ENCODE measurements around the gene KCND3.

KCND3 gene

GRCh38 chr1:111967886-111968285 is 21.6 kb downstream of the KCND3 start:
- Histone ChIP-seq H2AFZ (ENCODE audit: low read depth, low read length) (no peak overlapping the region), H3K4me1 (ENCODE audit: low read length) (peaks cover 10% of the 10 kb centered on the region), H3K79me2 (ENCODE audit: low read length) (no peaks in the 10 kb centered on the region), H3K27ac (ENCODE audit: low read length) (no peak overlapping the region), H3K27me3 (ENCODE audit: low read depth, low read length) (peaks cover 26% of the 10 kb centered on the region; the same call in 1 of the 2 replicates), H3K4me3 (ENCODE audit: low read length) (no peak overlapping the region), H4K20me1 (ENCODE audit: insufficient read depth, low read length) (no peaks in the 10 kb centered on the region), H3K4me2 (ENCODE audit: low read length) (no peak overlapping the region), H3K9ac (ENCODE audit: low read length) (no peak overlapping the region), H3K36me3 (replicated peaks; ENCODE audit: low read depth, low read length) (no peaks in the 10 kb centered on the region), H3K9me3 (ENCODE audit: insufficient read depth, low read length) (no peaks in the 10 kb centered on the region)
- TF ChIP-seq, protein P1, sequence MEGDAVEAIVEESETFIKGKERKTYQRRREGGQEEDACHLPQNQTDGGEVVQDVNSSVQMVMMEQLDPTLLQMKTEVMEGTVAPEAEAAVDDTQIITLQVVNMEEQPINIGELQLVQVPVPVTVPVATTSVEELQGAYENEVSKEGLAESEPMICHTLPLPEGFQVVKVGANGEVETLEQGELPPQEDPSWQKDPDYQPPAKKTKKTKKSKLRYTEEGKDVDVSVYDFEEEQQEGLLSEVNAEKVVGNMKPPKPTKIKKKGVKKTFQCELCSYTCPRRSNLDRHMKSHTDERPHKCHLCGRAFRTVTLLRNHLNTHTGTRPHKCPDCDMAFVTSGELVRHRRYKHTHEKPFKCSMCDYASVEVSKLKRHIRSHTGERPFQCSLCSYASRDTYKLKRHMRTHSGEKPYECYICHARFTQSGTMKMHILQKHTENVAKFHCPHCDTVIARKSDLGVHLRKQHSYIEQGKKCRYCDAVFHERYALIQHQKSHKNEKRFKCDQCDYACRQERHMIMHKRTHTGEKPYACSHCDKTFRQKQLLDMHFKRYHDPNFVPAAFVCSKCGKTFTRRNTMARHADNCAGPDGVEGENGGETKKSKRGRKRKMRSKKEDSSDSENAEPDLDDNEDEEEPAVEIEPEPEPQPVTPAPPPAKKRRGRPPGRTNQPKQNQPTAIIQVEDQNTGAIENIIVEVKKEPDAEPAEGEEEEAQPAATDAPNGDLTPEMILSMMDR (IDR thresholded peaks at IDR 0.05; ENCODE audit: low read depth, low read length), result no peak
- TF ChIP-seq EZH2phosphoT487 (IDR thresholded peaks at IDR 0.05; ENCODE audit: low read depth), result no peak

DNA sequence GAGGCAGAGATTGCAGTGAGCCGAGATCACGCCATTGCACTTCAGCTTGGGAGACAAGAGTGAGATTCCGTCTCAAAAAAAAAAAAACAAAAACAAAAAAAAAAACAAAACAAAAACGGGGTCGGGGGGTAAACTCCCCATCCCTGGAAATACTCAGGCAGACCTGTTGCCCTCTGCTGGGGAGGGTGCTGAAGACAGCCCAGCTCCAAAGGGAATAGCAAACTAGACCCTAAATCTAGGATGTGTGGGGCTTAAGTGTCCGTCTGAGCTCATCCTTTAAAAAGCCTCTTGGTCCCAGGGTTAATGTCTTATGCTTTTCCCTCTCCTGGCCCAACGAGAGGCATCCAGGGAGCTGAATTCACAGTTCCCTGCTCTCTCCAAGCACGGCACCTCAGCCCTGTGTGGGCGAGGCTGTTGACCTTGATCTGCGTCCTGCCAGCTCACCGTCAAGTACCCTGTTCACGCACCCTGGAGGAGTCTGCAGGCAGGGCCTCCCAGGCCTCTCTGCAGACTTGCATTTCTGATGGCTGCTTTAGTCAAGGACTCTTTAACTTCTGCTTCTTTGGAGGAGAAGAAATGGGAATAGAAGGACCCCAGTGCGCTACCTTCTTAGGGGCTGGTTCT is 22.3 kb downstream of the KCND3 start:
- Histone ChIP-seq H3K36me3 (replicated peaks; ENCODE audit: low read depth, low read length) (no peaks in the 10 kb centered on the region), H2AFZ (ENCODE audit: low read depth, low read length) (no peak overlapping the region), H3K4me3 (ENCODE audit: low read length) (no peak overlapping the region), H4K20me1 (ENCODE audit: insufficient read depth, low read length) (no peaks in the 10 kb centered on the region), H3K9me3 (ENCODE audit: insufficient read depth, low read length) (no peaks in the 10 kb centered on the region), H3K4me1 (ENCODE audit: low read length) (peaks cover 10% of the 10 kb centered on the region), H3K4me2 (ENCODE audit: low read length) (no peak overlapping the region), H3K27ac (ENCODE audit: low read length) (no peak overlapping the region), H3K9ac (ENCODE audit: low read length) (no peak overlapping the region), H3K27me3 (ENCODE audit: low read depth, low read length) (peaks cover 21% of the 10 kb centered on the region; the same call in 1 of the 2 replicates), H3K79me2 (ENCODE audit: low read length) (no peaks in the 10 kb centered on the region)
- TF ChIP-seq, protein P1 (IDR thresholded peaks at IDR 0.05; ENCODE audit: low read depth, low read length), result no peak
- TF ChIP-seq EZH2phosphoT487 (IDR thresholded peaks at IDR 0.05; ENCODE audit: low read depth), result no peak

DNA sequence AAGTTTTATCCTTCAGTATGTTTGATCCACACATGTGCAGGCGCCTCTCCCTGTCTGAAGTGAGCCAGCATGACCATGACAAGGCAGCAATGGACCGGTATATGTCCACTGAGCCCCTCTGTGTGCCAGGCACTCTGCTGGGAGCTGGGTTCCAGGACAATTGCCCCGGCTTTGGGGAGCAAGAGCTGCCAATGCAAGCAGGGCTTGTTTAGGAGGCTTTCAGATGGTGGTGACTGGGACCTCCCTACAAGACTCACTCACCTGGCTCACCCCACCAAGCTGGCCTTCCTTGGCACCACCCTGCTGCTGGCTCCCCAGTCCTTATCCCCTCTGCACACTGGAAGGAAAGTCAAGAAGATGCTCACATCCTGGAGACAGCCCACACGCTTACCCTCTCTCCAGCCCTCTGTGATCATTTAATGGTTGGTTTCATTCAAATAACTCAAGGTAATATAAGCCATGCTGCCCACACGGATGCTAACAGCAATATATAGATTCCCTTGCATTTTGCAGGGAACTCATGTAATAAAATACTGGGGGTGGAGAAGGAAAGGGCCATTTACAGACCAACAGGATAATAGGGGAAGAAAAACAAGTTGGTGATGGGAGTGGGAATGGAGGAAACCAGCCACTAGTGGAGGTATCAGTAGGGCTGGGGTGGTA is 23.6 kb downstream of the KCND3 start:
- H3K9me3 ChIP-seq (ENCODE audit: insufficient read depth, low read length), result no peaks in the 10 kb centered on the region
- H3K4me1 ChIP-seq (ENCODE audit: low read length), result peaks cover 10% of the 10 kb centered on the region
- no peak overlapping the region for H3K27ac ChIP-seq (ENCODE audit: low read length)
- no peaks in the 10 kb centered on the region for H3K36me3 ChIP-seq (replicated peaks; ENCODE audit: low read depth, low read length)
- no peaks in the 10 kb centered on the region for H4K20me1 ChIP-seq (ENCODE audit: insufficient read depth, low read length)
- H3K4me3 ChIP-seq (ENCODE audit: low read length), result no peak overlapping the region
- peaks cover 16% of the 10 kb centered on the region; the same call in 1 of the 2 replicates for H3K27me3 ChIP-seq (ENCODE audit: low read depth, low read length)
- no peaks in the 10 kb centered on the region for H3K79me2 ChIP-seq (ENCODE audit: low read length)
- TF ChIP-seq, protein P1 (IDR thresholded peaks at IDR 0.05; ENCODE audit: low read depth, low read length), result no peak
- no peak for TF ChIP-seq EZH2phosphoT487 (IDR thresholded peaks at IDR 0.05; ENCODE audit: low read depth)
- H3K9ac ChIP-seq (ENCODE audit: low read length), result no peak overlapping the region
- H3K4me2 ChIP-seq (ENCODE audit: low read length), result no peak overlapping the region
- no peak overlapping the region for H2AFZ ChIP-seq (ENCODE audit: low read depth, low read length)

DNA sequence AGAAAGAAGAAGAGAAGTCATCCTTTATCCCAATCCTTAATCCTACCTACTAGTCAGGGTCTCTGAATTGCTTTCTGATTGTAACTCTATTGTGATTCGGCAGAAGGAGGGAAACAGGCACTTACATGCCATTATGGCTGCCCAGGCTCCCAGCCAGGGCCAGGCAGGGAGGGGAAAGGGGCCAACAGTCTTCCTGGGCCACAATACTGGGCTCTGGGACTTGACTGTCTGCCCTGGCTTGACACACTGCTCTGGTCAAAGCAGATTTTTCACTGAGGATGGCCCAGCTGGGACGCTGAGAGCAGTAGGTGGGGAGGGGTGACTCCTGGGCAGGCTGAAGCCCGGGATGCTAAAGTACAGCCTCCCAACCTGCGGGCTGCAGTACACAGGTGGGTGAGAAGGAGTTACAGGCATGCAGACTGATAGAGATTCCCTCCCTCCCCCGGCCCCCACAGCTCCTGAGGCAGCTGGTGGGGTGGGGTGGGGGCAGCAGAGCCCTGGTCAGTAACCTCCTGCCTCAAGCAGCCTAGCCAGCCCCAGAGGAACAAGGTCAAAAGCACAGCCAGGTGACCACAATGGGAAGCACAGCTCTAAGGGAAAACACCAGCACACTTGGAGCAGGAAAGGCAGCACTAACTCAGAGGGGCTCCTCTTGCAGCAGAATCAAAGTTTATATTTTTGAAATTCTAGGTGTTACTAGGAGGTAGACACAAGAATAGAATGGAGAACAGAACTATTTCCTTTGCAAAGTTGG is 25.3 kb downstream of the KCND3 start:
- no peak overlapping the region for H3K9ac ChIP-seq (ENCODE audit: low read length)
- no peaks in the 10 kb centered on the region for H4K20me1 ChIP-seq (ENCODE audit: insufficient read depth, low read length)
- no peak overlapping the region for H3K4me2 ChIP-seq (ENCODE audit: low read length)
- H3K27me3 ChIP-seq (ENCODE audit: low read depth, low read length), result peaks cover 14% of the 10 kb centered on the region; the same call in 1 of the 2 replicates
- no peak overlapping the region for H3K27ac ChIP-seq (ENCODE audit: low read length)
- H3K9me3 ChIP-seq (ENCODE audit: insufficient read depth, low read length), result no peaks in the 10 kb centered on the region
- H3K36me3 ChIP-seq (replicated peaks; ENCODE audit: low read depth, low read length), result no peaks in the 10 kb centered on the region
- H3K79me2 ChIP-seq (ENCODE audit: low read length), result no peaks in the 10 kb centered on the region
- H2AFZ ChIP-seq (ENCODE audit: low read depth, low read length), result no peak overlapping the region
- TF ChIP-seq, protein P1 (IDR thresholded peaks at IDR 0.05; ENCODE audit: low read depth, low read length), result no peak
- TF ChIP-seq EZH2phosphoT487 (IDR thresholded peaks at IDR 0.05; ENCODE audit: low read depth), result no peak
- H3K4me1 ChIP-seq (ENCODE audit: low read length), result peaks cover 9% of the 10 kb centered on the region
- H3K4me3 ChIP-seq (ENCODE audit: low read length), result no peak overlapping the region
